ENCODE measurements around the gene VPS26C. TPM values are rescaled to one million over a fixed set of nuclear protein-coding genes. Genes with fewer than 3 reads are reported as not detected.

Gene VPS26C
- total RNA-seq, 1 experiment from 2014 or later, result 58.0 TPM

DNA sequence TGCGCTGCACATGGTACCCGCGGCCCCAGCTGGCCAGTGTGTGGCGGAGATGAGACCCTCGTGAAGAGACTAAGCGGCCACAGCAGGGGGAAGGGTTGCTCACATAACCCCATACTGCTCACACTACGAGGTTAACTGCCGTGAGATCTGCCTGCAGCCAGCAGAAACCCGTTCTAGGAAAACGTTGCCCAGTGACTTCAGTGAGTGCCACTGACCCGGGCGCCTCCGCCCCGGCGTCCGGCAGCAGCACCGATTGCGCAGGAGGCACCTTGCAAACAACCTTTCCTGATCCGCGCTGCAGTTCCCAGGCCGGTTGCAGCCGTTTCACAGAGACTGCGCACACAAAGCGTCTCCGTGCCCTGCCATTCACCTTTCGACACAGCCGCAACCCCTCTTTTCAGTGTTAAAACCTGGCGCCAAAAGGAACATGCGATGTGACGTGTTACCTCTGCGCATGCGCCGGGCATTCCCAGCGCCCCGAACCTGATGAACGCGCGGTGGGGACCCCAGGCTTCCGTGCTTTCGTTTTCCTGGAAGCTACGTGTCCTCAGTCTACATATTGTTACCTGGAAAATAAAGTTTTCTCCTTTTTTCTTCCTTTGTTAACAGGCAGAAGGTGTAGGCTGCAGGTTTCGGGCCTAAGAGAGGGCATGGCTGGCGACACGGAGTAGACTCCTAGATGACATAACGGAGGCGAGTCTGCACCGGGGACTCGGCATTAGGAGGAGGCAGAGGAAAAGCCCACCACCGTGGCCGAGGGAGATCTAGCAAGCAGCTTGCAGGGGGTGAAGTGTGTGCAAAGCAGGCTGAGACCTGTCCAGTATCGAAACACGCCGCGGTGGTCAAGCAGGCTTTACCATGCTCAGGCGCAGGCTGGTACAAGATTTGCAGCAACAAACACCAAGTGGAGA, 8.9 kb downstream of the VPS26C start:
- no peak for TF ChIP-seq CTCF (conservative IDR thresholded peaks at IDR 0.05)
- H3T11ph ChIP-seq (ENCODE audit: low read length), result no peak overlapping the region
- H3K4ac ChIP-seq (ENCODE audit: low read depth, low read length), result no peak overlapping the region; the same call in 1 of the 2 replicates
- H3K23ac ChIP-seq (ENCODE audit: insufficient read length, low read depth, low read length), result no peak overlapping the region
- peak overlapping the region; percentile 61 for H3K4me2 ChIP-seq (ENCODE audit: insufficient read depth, insufficient read length, low read length)
- Mint-ChIP-seq H3K4me1 (peaks cover 17% of the 10 kb centered on the region in 2 experiments), H3K9me3 (no peaks in the 10 kb centered on the region; a peak in 1 of 5 replicates), H3K27ac (peak overlapping the region; percentile 96 to 99 (median 98)), H3K4me3 (peak overlapping the region; percentile 75 to 80), H3K27me3 (ENCODE audit: low read depth) (no peaks in the 10 kb centered on the region), H3K36me3 (ENCODE audit: insufficient read depth in 1 of 3, low read depth in 3 of 3) (peaks cover 1 to 4% (median 2%) of the 10 kb centered on the region in 3 experiments; a peak in 3 of 7 replicates)
- peaks cover 5% of the 10 kb centered on the region; the same call in 1 of the 2 replicates for H3K79me2 ChIP-seq (ENCODE audit: insufficient read depth, low read length)
- H3K27ac ChIP-seq (ENCODE audit: insufficient read length, low read depth, low read length), result peak overlapping the region; percentile 50
- H2BK15ac ChIP-seq (ENCODE audit: low read depth, low read length), result no peak overlapping the region
- no peak overlapping the region for H2AK5ac ChIP-seq (ENCODE audit: insufficient read length, low read length)
- H2BK120ac ChIP-seq (ENCODE audit: low read depth, low read length, poor library complexity, severe bottlenecking), result peak overlapping the region; percentile 1
- no peak overlapping the region for H4K8ac ChIP-seq (replicated peaks; ENCODE audit: insufficient read length, low read depth, low read length)
- H4K91ac ChIP-seq (ENCODE audit: insufficient read length, low read depth, low read length), result peak overlapping the region; percentile 4
- H2BK12ac ChIP-seq (ENCODE audit: insufficient read length, low read depth, low read length), result no peak overlapping the region
- peaks cover 14% of the 10 kb centered on the region for H3K23me2 ChIP-seq (ENCODE audit: insufficient read length, low read depth, low read length, poor library complexity, severe bottlenecking)
- no peaks in the 10 kb centered on the region for H3K9me3 ChIP-seq (ENCODE audit: control insufficient read depth, low read depth, low read length)
- no peaks in the 10 kb centered on the region for H3K4me1 ChIP-seq (ENCODE audit: insufficient read depth, low read length)
- H2BK5ac ChIP-seq (ENCODE audit: insufficient read length, low read length), result peak overlapping the region; percentile 0
- no peak overlapping the region for H2BK20ac ChIP-seq (ENCODE audit: low read depth, low read length, poor library complexity, severe bottlenecking)
- H3K9ac ChIP-seq (ENCODE audit: extremely low read depth, insufficient read length, low read length), result peak overlapping the region; percentile 77
- no peak overlapping the region for H2AFZ ChIP-seq (ENCODE audit: low read length)
- H3K14ac ChIP-seq (ENCODE audit: insufficient read depth, low read length), result peak overlapping the region; percentile 84
- WGBS (ENCODE audit: extremely low coverage, insufficient read length, low lambda C conversion rate), result no CpG with 5 or more reads among the region's 55 CpGs
- H4K20me1 ChIP-seq (ENCODE audit: control insufficient read depth, insufficient read depth, insufficient read length), result no peaks in the 10 kb centered on the region
- peak overlapping the region; percentile 56 for H4K5ac ChIP-seq (ENCODE audit: insufficient read length, low read depth, low read length)
- H3K18ac ChIP-seq (ENCODE audit: insufficient read length, low read depth, low read length), result peak overlapping the region; percentile 71
- H3K27me3 ChIP-seq (ENCODE audit: insufficient read depth, low read length), result no peaks in the 10 kb centered on the region
- H3K56ac ChIP-seq (ENCODE audit: insufficient read length, low read depth, low read length), result no peak overlapping the region
- DNase-seq, result peak; percentile 84
- peaks cover 4% of the 10 kb centered on the region for H3K79me1 ChIP-seq (ENCODE audit: insufficient read depth, low read depth, low read length, poor library complexity, severe bottlenecking)

Measured in H9 (cell line).